Effector memory CD8-positive, alpha-beta T cell (primary cell): ENCODE results near the gene NNMT.

ENCODE experiments used
- ATAC-seq: fragments of 150-1000 bp; cut with Tn5 transposase; replicated peaks from 2 replicates; pipeline ENCODE4 v1.10.0; 2021; ENCODE audit warnings: mild to moderate bottlenecking, moderate library complexity
- DNase-seq, 3 experiments: peaks; one replicate each; pipeline ENCODE4 v3.0.0; 2021
- H3K27ac Mint-ChIP-seq, 2 donors: one replicate each; pipeline ENCODE4 v1.8.0; 2022; ENCODE audit warnings: mild to moderate bottlenecking in 2 of 2, mixed read lengths in 2 of 2, moderate library complexity in 2 of 2
- H3K27me3 Mint-ChIP-seq, 2 donors: one replicate each; pipeline ENCODE4 v1.8.0; 2022; ENCODE audit warnings: mixed read lengths in 2 of 2
- H3K36me3 Mint-ChIP-seq: one replicate; pipeline ENCODE4 v1.8.0; 2022; ENCODE audit warnings: mild to moderate bottlenecking, moderate library complexity, mixed read lengths; ENCODE audit not compliant: insufficient read depth
- H3K4me1 Mint-ChIP-seq, 2 donors: one replicate each; pipeline ENCODE4 v1.8.0; 2022; ENCODE audit warnings: low read depth in 2 of 2, mixed read lengths in 2 of 2
- H3K4me3 Mint-ChIP-seq, 2 donors: one replicate each; pipeline ENCODE4 v1.8.0; 2022; ENCODE audit warnings: mild to moderate bottlenecking in 2 of 2, mixed read lengths in 2 of 2, moderate library complexity in 2 of 2
- H3K9me3 Mint-ChIP-seq, 2 donors: one replicate each; pipeline ENCODE4 v1.8.0; 2022; ENCODE audit warnings: mixed read lengths in 2 of 2

NNMT gene

DNA sequence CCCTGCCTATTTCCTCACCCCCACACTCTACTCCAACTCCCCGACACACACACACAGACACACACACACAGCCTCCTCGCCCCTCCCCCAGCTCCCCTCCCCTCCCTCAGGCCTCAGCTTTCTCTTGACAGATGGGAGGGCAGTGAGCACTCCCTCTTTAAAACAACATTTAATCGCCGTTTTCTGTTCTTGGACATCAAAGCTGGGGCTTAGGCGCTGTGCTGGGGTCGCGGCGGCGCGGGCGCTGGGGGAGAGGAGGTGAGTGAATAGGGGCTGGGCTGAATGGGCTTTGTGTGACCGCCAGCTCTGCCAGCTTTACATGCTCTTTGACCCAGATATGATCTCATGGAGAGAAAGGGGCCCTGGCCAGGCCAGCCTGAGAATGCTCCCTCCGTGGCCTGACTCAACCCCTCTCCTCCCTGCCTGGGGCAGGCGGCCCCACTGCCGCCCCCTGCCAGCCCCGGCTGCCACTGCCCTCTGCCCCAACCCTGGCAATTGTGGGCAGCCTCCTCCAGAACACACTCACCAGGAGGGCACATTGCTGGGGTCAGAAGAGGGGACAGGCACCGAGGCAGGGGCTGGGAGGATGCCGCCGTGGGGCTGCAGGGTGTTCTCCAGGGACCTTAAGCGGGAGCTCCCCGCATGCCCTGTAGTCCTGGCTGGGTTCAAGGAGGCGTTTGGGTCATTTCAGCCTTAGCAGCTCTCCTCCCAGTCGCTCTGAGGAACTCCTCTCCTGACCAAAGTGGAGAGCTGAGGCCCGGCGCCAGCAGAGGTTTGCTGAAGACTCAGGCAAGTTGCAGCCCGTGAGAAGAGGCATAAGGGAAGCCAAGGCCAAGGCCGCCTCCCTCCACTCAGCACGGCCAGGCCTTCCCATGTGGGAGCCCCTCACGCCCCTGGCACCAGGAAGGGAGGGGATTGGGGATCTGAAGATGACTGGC lies 38.3 kb upstream of the NNMT start:
- DNase-seq (no peak), ATAC-seq (no peak)
- Mint-ChIP-seq H3K4me1 (peaks cover 0 to 10% of the 10 kb centered on the region in 2 donors), H3K27me3 (no peaks in the 10 kb centered on the region), H3K4me3 (no peak overlapping the region), H3K36me3 (peaks cover 8% of the 10 kb centered on the region), H3K9me3 (no peaks in the 10 kb centered on the region), H3K27ac (peak overlapping the region in 1 of 2 donors; percentile 36)

GRCh38 chr11:114258696-114259095 lies 37.5 kb upstream of the NNMT start:
- Mint-ChIP-seq H3K27ac (peak overlapping the region in 1 of 2 donors; percentile 36), H3K36me3 (peaks cover 8% of the 10 kb centered on the region), H3K27me3 (no peaks in the 10 kb centered on the region), H3K4me3 (no peak overlapping the region), H3K9me3 (no peaks in the 10 kb centered on the region), H3K4me1 (peaks cover 0 to 9% of the 10 kb centered on the region in 2 donors)
- ATAC-seq (peak; percentile 43), DNase-seq (no peak)

DNA sequence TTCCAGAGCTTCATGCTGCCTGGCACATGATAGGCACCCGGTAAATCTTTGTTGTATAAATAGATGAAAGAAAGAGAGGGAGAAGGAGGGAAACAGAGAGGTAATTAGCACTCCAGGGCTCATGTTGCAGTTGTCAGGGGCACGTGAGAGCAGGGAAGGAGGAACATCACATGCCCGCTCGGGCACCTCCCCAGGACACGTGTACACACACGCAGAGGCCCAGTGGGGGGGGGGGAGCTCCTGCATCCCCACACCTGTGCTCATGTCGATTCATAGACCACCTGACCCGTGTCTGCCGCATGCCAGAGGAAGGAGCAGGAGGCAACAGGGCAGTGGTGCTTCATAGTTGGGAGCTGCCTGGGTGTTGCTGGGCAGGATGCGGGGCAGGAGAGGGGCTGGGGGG lies 37.1 kb upstream of the NNMT start:
- peak overlapping the region in 1 of 2 donors; percentile 36 for H3K27ac Mint-ChIP-seq
- peak; percentile 40 for ATAC-seq

DNA sequence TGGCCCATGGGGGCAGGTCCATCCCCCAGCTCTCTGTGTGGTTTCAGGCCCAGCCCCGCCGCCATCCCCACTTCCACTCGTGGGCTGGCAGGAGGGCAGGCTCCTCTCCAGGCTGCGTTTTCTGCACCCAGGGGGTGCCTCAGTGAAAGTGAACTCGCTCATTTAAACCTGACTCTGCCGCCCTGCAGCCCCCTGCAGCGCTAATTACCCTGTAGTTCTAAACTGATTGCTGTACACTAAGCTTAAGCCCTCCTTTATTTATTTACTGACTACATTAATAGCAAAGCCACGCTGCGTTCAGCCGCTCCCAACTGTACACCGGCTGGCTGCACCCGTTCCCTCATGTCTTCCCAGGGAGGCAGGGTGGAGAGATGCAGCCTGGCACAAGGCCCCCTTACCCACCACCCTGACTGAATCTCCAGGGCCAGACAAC lies 36.6 kb upstream of the NNMT start:
- DNase-seq (no peak), ATAC-seq (no peak)
- Mint-ChIP-seq H3K9me3 (no peaks in the 10 kb centered on the region), H3K27ac (peak overlapping the region in 1 of 2 donors; percentile 36), H3K4me1 (peaks cover 0 to 9% of the 10 kb centered on the region in 2 donors), H3K4me3 (no peak overlapping the region), H3K36me3 (peaks cover 8% of the 10 kb centered on the region), H3K27me3 (no peaks in the 10 kb centered on the region)

More for the DNA sequence above, 37.1 kb upstream of the NNMT start:
- H3K27me3 Mint-ChIP-seq: no peaks in the 10 kb centered on the region
- H3K4me3 Mint-ChIP-seq: no peak overlapping the region
- H3K36me3 Mint-ChIP-seq: peaks cover 8% of the 10 kb centered on the region
- no peaks in the 10 kb centered on the region for H3K9me3 Mint-ChIP-seq
- peaks cover 0 to 9% of the 10 kb centered on the region in 2 donors for H3K4me1 Mint-ChIP-seq
- DNase-seq: no peak

GRCh38 chr11:114260077-114260476 lies 36.1 kb upstream of the NNMT start:
- peaks cover 8% of the 10 kb centered on the region for H3K36me3 Mint-ChIP-seq
- H3K9me3 Mint-ChIP-seq: no peaks in the 10 kb centered on the region
- H3K27me3 Mint-ChIP-seq: no peaks in the 10 kb centered on the region
- no peak overlapping the region for H3K4me3 Mint-ChIP-seq
- H3K4me1 Mint-ChIP-seq: peaks cover 0 to 9% of the 10 kb centered on the region in 2 donors
- ATAC-seq: no peak
- H3K27ac Mint-ChIP-seq: peak overlapping the region in 1 of 2 donors; percentile 73
- no peak for DNase-seq

DNA sequence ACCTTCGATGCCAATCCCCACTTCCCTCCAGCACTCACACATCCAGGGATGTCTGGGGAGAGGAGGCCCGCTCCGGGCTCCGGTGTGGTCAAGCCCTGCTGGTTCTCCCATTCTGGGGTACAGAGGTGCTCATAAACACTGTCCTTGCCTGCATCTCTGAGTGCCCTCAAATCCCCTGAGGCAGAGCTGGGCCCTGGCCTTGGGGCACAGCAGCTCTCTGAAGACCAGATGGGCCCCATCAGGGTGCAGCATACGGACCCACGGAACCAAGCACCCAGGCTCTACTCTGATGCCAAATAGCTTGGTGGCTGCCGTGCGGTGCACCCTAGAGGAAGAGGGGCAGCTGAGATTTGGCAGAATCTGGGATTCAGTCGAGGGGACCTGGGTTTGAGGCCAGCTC lies 35.7 kb upstream of the NNMT start:
- H3K4me1 Mint-ChIP-seq: peaks cover 0 to 9% of the 10 kb centered on the region in 2 donors
- H3K36me3 Mint-ChIP-seq: peaks cover 8% of the 10 kb centered on the region
- ATAC-seq (no peak), DNase-seq (no peak)
- no peak overlapping the region for H3K4me3 Mint-ChIP-seq
- no peaks in the 10 kb centered on the region for H3K9me3 Mint-ChIP-seq
- H3K27ac Mint-ChIP-seq: peak overlapping the region in 1 of 2 donors; percentile 73
- H3K27me3 Mint-ChIP-seq: no peaks in the 10 kb centered on the region

DNA sequence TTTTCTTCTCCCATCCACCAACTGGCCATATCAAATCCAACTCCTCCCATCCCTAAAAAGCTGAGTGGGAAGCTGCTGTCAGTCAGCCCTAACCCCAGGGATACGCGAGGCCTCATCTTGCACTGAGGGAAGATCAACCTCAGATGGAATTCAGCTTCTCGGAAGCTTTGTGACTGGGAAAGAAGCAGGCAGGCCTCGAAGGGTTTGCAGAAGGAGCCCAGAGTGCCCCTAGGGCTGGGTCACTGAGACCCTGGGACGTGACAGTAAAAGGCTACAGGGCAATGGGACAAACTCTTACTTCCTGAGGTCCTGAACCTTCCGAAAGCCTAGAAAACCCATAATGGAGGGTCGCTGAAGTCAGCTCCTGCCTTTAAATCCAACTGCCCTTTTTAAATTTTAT lies 34.4 kb upstream of the NNMT start:
- Mint-ChIP-seq H3K27me3 (no peaks in the 10 kb centered on the region), H3K4me3 (no peak overlapping the region), H3K4me1 (peaks cover 0 to 9% of the 10 kb centered on the region in 2 donors), H3K9me3 (no peaks in the 10 kb centered on the region), H3K27ac (no peak overlapping the region), H3K36me3 (peaks cover 8% of the 10 kb centered on the region)
- ATAC-seq (no peak), DNase-seq (no peak)

GRCh38 chr11:114262681-114263512 lies 33.3 kb upstream of the NNMT start:
- peak in 1 of 3 experiments; percentile 22 for DNase-seq

DNA sequence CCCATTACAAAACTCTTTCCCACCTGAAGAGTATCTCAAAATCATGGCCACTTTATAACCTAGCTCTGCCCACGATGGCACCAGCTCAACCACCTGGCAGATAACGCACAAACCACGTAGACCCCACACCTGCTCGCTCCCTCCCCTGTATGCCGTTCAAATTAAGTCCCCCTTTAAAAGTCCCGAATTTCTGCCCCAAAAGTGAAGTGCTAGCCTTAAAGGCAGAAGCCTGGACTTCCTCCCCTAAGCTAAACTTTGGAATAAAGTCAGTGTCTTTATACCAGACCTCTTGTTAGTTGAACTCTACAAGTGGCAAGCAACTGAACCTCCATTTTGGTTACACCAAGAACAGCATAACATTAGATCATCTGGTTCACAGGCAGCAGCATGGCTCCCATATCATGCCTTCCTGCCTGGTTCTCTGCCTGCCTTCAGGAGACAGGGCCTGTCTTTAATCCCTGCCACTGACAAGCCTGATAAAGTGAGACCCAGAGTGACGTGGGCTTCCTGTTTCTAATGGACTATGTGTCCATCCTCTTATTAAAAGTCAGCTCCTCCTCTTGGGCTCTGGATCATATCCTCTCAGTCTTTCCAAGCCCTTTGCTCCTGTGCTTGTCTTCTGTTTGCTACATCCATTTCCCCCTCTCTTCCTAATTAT lies 32.6 kb upstream of the NNMT start:
- Mint-ChIP-seq H3K27ac (no peak overlapping the region), H3K36me3 (peaks cover 6% of the 10 kb centered on the region), H3K4me3 (no peak overlapping the region), H3K9me3 (no peaks in the 10 kb centered on the region), H3K4me1 (peaks cover 0 to 9% of the 10 kb centered on the region in 2 donors), H3K27me3 (no peaks in the 10 kb centered on the region)
- DNase-seq (no peak), ATAC-seq (no peak)

More at GRCh38 chr11:114262681-114263512, 33.3 kb upstream of the NNMT start:
- H3K36me3 Mint-ChIP-seq: peaks cover 6% of the 10 kb centered on the region
- no peak overlapping the region for H3K4me3 Mint-ChIP-seq
- peak; percentile 45 for ATAC-seq
- no peaks in the 10 kb centered on the region for H3K9me3 Mint-ChIP-seq
- no peak overlapping the region for H3K27ac Mint-ChIP-seq
- peaks cover 0 to 9% of the 10 kb centered on the region in 2 donors for H3K4me1 Mint-ChIP-seq
- no peaks in the 10 kb centered on the region for H3K27me3 Mint-ChIP-seq

DNA sequence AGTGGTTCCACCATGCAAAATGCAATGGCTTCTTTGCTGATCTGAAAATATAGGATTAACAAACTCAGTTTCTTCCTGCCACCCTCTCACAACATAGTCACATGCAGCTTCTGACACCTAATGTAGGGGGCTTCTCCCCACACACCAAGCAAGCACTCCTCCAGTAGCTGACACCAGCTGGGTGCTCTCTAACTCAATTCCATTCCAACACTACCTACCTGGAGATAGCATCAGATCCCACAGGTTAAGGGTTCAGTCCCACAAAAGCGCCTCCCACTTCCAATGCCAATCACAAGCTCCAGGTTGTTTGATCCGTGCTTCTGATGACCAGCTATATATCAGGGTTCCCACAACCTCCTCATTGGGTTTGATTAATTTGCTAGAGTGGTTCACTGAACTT lies 31.8 kb upstream of the NNMT start:
- Mint-ChIP-seq H3K4me1 (peaks cover 0 to 5% of the 10 kb centered on the region in 2 donors), H3K27ac (no peak overlapping the region), H3K36me3 (peaks cover 4% of the 10 kb centered on the region), H3K9me3 (no peaks in the 10 kb centered on the region), H3K4me3 (no peak overlapping the region), H3K27me3 (peaks cover 4% of the 10 kb centered on the region in 2 donors)
- DNase-seq: no peak
- ATAC-seq: no peak

DNA sequence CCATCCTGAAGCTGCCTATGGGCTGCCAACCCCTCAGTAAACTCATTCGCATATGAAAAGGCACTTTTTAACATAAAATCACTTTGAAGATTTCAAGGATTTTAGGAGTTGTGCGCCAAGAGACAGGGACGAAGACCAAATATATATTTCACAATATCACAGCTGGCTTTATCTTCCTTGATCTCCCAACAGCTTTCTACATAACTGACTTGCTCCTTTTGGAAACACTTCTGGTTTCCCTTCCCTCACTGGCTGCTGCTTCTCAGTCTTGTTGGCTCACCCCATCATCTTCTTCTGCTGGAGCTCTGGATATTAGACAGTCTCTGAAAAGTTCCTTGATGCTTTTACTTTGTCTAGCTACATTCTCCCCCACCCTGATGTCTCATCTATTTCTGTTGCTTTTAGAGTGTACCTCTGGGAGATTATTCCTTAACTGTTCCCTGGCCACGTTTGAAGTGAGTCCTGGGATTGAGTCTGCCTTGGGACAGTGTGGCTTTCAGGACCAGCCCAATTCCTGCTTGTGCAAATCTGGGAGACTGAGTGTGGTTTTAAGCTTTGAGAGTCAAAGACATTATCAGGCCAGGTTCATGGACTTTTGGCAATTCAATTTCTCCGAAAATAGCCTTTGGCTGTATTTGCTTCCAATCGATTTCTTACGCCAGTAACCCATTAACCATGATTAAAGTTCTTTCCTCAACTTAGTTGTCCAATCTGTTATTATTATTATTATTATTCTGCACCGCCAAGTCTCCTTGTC lies 30.9 kb upstream of the NNMT start:
- Mint-ChIP-seq H3K27me3 (peaks cover 10% of the 10 kb centered on the region in 2 donors), H3K27ac (no peak overlapping the region), H3K36me3 (no peaks in the 10 kb centered on the region), H3K4me1 (peaks cover 0 to 3% of the 10 kb centered on the region in 2 donors), H3K4me3 (no peak overlapping the region), H3K9me3 (no peaks in the 10 kb centered on the region)
- DNase-seq (no peak), ATAC-seq (no peak)

GRCh38 chr11:114269498-114269897 lies 26.7 kb upstream of the NNMT start:
- H3K4me1 Mint-ChIP-seq: no peaks in the 10 kb centered on the region
- H3K36me3 Mint-ChIP-seq: no peaks in the 10 kb centered on the region
- H3K4me3 Mint-ChIP-seq: no peak overlapping the region
- no peaks in the 10 kb centered on the region for H3K9me3 Mint-ChIP-seq
- H3K27ac Mint-ChIP-seq: no peak overlapping the region
- peaks cover 43 to 47% of the 10 kb centered on the region in 2 donors for H3K27me3 Mint-ChIP-seq
- DNase-seq: no peak
- ATAC-seq: no peak
